Stomach smooth muscle (tissue), 2 donors: ENCODE data around the gene DNAAF8.
"Not testable (repeated sequence)": the region's sequence is repeated elsewhere in the genome, so short reads cannot be mapped to it uniquely, and the experiment has no call there.

ENCODE experiments used
- H3K27ac ChIP-seq: one replicate; pipeline ENCODE4 v1.7.0; 2013; ENCODE audit warnings: mild to moderate bottlenecking, low read length, inconsistent platforms
- H3K27me3 ChIP-seq, 2 donors: one replicate each; pipeline ENCODE4 v1.7.0; 2013; ENCODE audit warnings: low read length in 2 of 2; ENCODE audit not compliant: insufficient read depth in 2 of 2, control insufficient read depth in 1 of 2
- H3K36me3 ChIP-seq, 2 donors: one replicate each; pipeline ENCODE4 v1.7.0; 2013; ENCODE audit warnings: low read length in 2 of 2; ENCODE audit not compliant: control insufficient read depth in 2 of 2, insufficient read depth in 2 of 2
- H3K4me1 ChIP-seq: one replicate; pipeline ENCODE4 v1.7.0; 2013; ENCODE audit warnings: low read length; ENCODE audit not compliant: control insufficient read depth, insufficient read depth
- H3K4me3 ChIP-seq, 2 donors: one replicate each; pipeline ENCODE4 v1.7.0; 2013; ENCODE audit warnings: low read length in 2 of 2
- H3K9ac ChIP-seq, 2 donors: one replicate each; pipeline ENCODE4 v1.7.0; 2013; ENCODE audit warnings: low read length in 2 of 2, mild to moderate bottlenecking in 1 of 2
- H3K9me3 ChIP-seq, 2 donors: one replicate each; pipeline ENCODE4 v1.7.0; 2013; ENCODE audit warnings: low read length in 2 of 2; ENCODE audit not compliant: control insufficient read depth in 2 of 2
- donor health status: healthy.
- donor health status: Pancreatic carcinoma.

DNAAF8 gene

DNA sequence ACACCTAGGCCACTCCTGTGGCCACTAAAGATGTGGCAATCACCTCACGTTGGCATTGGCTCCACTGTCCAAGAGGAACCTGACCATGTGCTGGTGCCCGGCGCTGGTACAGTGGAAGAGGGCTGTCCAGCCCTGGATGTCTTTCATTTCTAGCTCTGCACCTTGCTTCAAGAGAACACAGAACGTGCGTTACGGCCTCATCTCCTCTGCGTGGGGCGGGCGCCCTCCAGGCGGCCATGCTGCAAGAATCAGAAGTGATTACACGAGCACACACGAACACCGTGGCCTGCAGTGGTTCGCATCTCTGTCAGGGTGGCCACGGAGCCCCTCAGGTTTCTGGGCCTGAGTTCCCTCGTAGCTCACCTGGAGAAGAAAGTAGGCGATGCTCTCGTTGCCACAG lies 7.7 kb upstream of the DNAAF8 start:
- H3K9me3 ChIP-seq, result no peaks in the 10 kb centered on the region
- H3K27ac ChIP-seq, result no peak overlapping the region
- H3K4me3 ChIP-seq, result no peak overlapping the region
- peaks cover 21 to 43% of the 10 kb centered on the region in 2 donors for H3K36me3 ChIP-seq
- no peaks in the 10 kb centered on the region for H3K27me3 ChIP-seq
- H3K4me1 ChIP-seq, result no peaks in the 10 kb centered on the region
- H3K9ac ChIP-seq, result no peak overlapping the region

- no peaks in the 10 kb centered on the region for H3K27me3 ChIP-seq
- peaks cover 9% of the 10 kb centered on the region for H3K4me1 ChIP-seq
- no peak overlapping the region for H3K9ac ChIP-seq
- H3K4me3 ChIP-seq, result no peak overlapping the region
- H3K27ac ChIP-seq, result no peak overlapping the region
- H3K36me3 ChIP-seq, result peaks cover 18 to 36% of the 10 kb centered on the region in 2 donors
- H3K9me3 ChIP-seq, result no peaks in the 10 kb centered on the region
These were observed 5.7 kb upstream of the DNAAF8 start for GRCh38 chr16:4728676-4729075.

DNA sequence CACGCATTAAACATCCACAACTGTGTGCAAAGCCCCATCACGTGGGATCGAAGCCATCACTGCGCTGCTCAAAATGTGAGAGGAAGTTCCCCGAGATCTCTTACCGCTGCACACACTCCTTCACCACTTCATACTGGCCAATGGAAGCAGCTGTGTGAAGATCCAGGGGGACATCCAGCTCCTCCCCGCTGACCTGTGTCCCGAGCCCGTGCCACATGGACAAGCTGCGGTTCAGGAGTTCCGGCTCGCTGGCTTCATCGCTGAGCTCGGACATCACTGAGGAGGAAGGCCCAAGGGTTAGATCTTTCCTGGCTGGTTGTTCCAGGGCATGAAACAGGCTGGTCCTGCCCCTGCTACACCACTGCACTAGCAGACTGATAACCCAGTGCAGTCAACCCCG lies 4.5 kb upstream of the DNAAF8 start:
- Histone ChIP-seq H3K27ac (no peak overlapping the region), H3K9me3 (no peaks in the 10 kb centered on the region), H3K4me3 (no peak overlapping the region), H3K9ac (no peak overlapping the region), H3K4me1 (peaks cover 12% of the 10 kb centered on the region), H3K27me3 (no peaks in the 10 kb centered on the region), H3K36me3 (peaks cover 18 to 33% of the 10 kb centered on the region in 2 donors)

GRCh38 chr16:4733211-4733742 lies 1.1 kb upstream of the DNAAF8 start:
- peaks cover 0 to 2% of the 10 kb centered on the region in 2 donors for H3K27me3 ChIP-seq
- peak overlapping the region; percentile 60 for H3K27ac ChIP-seq
- H3K4me1 ChIP-seq, result peaks cover 17% of the 10 kb centered on the region
- peaks cover 10 to 15% of the 10 kb centered on the region in 2 donors for H3K36me3 ChIP-seq
- H3K9me3 ChIP-seq, result no peaks in the 10 kb centered on the region
- H3K4me3 ChIP-seq, result peak overlapping the region; percentile 87 to 95
- peak overlapping the region; percentile 69 to 78 for H3K9ac ChIP-seq

- Histone ChIP-seq H3K4me1 (peaks cover 17% of the 10 kb centered on the region), H3K27me3 (peaks cover 0 to 2% of the 10 kb centered on the region in 2 donors), H3K27ac (peak overlapping the region; percentile 60), H3K9ac (peak overlapping the region; percentile 69 to 78), H3K36me3 (peaks cover 8 to 12% of the 10 kb centered on the region in 2 donors), H3K4me3 (peak overlapping the region; percentile 87 to 95), H3K9me3 (no peaks in the 10 kb centered on the region)
These were observed 632 bp upstream of the DNAAF8 start for GRCh38 chr16:4733747-4734062.

- peaks cover 17% of the 10 kb centered on the region for H3K4me1 ChIP-seq
- peak overlapping the region; percentile 78 to 79 for H3K9ac ChIP-seq
- peaks cover 0 to 2% of the 10 kb centered on the region in 2 donors for H3K27me3 ChIP-seq
- H3K4me3 ChIP-seq, result peak overlapping the region; percentile 87 to 95
- peaks cover 0 to 4% of the 10 kb centered on the region in 2 donors for H3K36me3 ChIP-seq
- no peaks in the 10 kb centered on the region for H3K9me3 ChIP-seq
- peak overlapping the region; percentile 76 for H3K27ac ChIP-seq
These were observed 596 bp downstream of the DNAAF8 start for GRCh38 chr16:4734730-4735535.

- Histone ChIP-seq H3K9me3 (no peaks in the 10 kb centered on the region), H3K9ac (no peak overlapping the region), H3K36me3 (no peaks in the 10 kb centered on the region)
These were observed 2.2 kb downstream of the DNAAF8 start for GRCh38 chr16:4736546-4736945.

GRCh38 chr16:4737545-4737944 lies 3.2 kb downstream of the DNAAF8 start:
- Histone ChIP-seq H3K27ac (no peak overlapping the region), H3K9me3 (no peaks in the 10 kb centered on the region), H3K27me3 (peaks cover 0 to 2% of the 10 kb centered on the region in 2 donors), H3K4me1 (peaks cover 15% of the 10 kb centered on the region), H3K36me3 (no peaks in the 10 kb centered on the region), H3K9ac (no peak overlapping the region), H3K4me3 (no peak overlapping the region)

More at GRCh38 chr16:4736546-4736945, 2.2 kb downstream of the DNAAF8 start:
- Histone ChIP-seq H3K27me3 (peaks cover 0 to 2% of the 10 kb centered on the region in 2 donors), H3K4me1 (peaks cover 17% of the 10 kb centered on the region), H3K4me3 (no peak overlapping the region), H3K27ac (no peak overlapping the region)

DNA sequence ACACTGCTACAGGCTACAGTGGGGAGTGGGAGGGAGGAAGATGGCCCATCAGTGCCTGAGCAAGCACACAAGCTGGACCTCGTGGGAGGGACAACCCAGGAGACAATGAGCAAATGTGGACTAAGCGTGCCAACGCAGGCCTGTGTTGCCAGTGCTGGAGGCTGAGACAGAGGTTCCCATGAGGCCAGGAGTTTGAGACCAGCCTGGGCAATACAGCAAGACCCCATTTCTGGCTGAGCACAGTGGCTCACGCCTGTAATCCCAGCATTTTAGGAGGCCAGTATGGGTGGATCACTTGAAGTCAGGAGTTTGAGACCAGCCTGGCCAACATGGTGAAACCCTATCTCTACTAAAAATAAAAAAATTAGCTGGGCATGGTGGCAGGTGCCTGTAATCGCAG lies 4.0 kb downstream of the DNAAF8 start:
- peaks cover 17% of the 10 kb centered on the region for H3K4me1 ChIP-seq
- H3K9ac ChIP-seq, H3K36me3 ChIP-seq, H3K27me3 ChIP-seq, H3K4me3 ChIP-seq, H3K9me3 ChIP-seq, H3K27ac ChIP-seq: not testable (repeated sequence)

DNA sequence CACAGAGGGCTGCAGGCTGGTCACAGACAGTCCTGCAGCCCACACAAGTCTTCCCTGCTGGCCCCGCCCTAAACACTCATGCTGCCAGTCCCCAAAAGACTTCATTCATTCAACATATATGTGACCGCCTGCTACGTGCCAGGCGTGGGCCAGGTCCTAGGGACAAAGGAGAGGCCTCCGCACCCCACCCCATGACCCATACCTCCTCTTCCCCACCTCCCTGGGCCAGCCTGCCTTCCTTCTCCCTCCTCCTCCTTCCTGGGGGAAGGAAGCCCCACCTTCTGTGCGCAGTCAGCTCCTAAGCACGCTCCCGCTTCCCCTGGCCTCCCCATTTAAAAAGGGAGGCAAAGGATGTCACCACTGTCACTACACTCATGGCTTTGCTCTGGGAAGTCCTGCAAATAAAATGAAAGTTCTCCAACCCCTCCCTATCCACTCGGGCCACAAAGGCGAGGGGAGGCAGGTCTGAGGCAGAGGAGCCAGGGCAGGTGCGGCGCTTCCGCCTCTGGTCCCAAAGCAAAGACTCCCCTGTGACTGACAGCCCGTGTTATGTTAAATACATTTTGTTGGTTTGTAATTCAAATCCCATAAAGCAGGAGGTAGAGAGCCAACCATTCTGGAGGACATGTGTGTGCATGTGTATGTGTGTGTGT lies 9.0 kb downstream of the DNAAF8 start:
- no peaks in the 10 kb centered on the region for H3K27me3 ChIP-seq
- H3K36me3 ChIP-seq, result no peaks in the 10 kb centered on the region
- no peak overlapping the region for H3K9ac ChIP-seq
- peak overlapping the region in 1 of 2 donors; percentile 40 for H3K4me3 ChIP-seq
- no peak overlapping the region for H3K27ac ChIP-seq
- peaks cover 22% of the 10 kb centered on the region for H3K4me1 ChIP-seq
- H3K9me3 ChIP-seq, result no peaks in the 10 kb centered on the region
